ENCODE results near the gene CDCA4. TPM values are rescaled to one million over a fixed set of nuclear protein-coding genes. Genes with fewer than 3 reads are reported as not detected.

Gene CDCA4
- total RNA-seq, 2 experiments from 2014 or later: 70.8 to 77.8 TPM

DNA sequence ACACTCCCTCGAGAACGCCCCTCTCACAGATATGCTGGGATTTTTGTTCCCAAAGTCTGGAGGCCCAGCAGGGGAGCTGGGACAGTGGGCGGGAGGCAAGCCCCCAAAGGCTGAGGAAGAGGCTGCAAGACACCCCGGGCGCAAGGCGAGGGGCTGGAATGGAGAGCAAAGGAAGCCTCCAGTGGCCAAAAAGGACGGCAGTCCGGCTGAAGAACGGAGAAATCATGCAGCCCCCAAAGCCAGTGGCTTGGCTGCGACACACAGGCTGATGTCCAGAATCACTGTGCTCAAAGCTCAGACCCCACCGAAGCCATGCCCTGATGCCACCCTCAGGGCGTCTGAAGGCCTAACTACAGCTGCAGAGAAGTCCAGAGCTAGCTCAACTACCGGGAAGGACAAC lies 24.4 kb downstream of the CDCA4 start:
- CTCF ChIA-PET: interaction anchor here (1.4 kb wide), 1 partner anchor 49 kb away, joined by 7 read pairs; no protein-coding TSS in a partner anchor
- H3K4me3 Mint-ChIP-seq: no peak overlapping the region
- peaks cover 2% of the 10 kb centered on the region for H3K9me3 Mint-ChIP-seq (ENCODE audit: low read depth)
- peaks cover 11% of the 10 kb centered on the region for H3K36me3 Mint-ChIP-seq
- no peaks in the 10 kb centered on the region for H3K4me1 Mint-ChIP-seq
- no peaks in the 10 kb centered on the region for H3K27me3 Mint-ChIP-seq
- DNase-seq (no peak), ATAC-seq (no peak)
- no peak overlapping the region for H3K27ac Mint-ChIP-seq

DNA sequence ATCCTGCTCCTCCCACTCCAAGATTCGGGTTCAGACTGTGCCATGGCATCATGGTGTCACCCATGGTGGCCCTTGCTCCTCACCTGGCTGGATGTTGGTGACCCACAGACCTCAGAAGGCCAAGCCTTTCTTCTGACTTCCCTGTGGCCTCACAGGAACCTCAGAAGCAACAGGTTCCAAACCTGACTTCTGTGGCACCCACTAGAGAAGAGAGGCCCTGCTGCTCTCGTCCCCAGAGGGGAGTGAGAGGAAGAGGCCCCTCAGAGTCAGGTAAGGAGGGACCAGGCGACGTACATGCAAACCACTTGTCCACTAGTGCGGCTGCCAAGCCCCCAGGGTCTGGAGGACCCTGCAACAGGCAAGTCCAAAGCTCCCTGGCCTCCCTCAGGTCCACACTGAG lies 24.9 kb downstream of the CDCA4 start:
- CTCF ChIA-PET: interaction anchor here (1.4 kb wide), 1 partner anchor 50 kb away, joined by 7 read pairs; no protein-coding TSS in a partner anchor
- no peak for DNase-seq
- no peak for ATAC-seq
- H3K27ac Mint-ChIP-seq: no peak overlapping the region
- H3K4me1 Mint-ChIP-seq: no peaks in the 10 kb centered on the region
- H3K27me3 Mint-ChIP-seq: no peaks in the 10 kb centered on the region
- peaks cover 11% of the 10 kb centered on the region for H3K36me3 Mint-ChIP-seq
- peaks cover 2% of the 10 kb centered on the region for H3K9me3 Mint-ChIP-seq (ENCODE audit: low read depth)
- no peak overlapping the region for H3K4me3 Mint-ChIP-seq

DNA sequence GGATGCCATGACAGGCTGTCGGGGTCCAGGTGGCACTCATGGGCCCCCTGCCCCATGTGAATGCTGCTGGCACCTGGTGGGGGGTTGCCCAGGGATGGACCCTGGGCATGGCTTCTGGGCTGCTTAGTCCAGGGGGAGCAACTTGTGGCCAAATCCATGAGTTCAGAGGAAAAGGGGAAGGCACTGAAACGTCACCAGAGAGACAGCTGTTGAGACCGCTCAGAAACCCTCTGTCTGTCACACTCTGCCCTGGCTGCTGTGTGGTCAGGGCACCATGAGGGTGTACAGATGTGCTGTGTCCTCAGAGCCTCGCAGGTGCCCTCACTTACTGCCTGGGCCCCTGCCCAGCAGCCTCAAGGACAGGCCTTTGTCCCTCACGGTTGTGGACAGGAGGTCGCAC lies 25.9 kb downstream of the CDCA4 start:
- Mint-ChIP-seq H3K4me3 (no peak overlapping the region), H3K27me3 (no peaks in the 10 kb centered on the region), H3K27ac (no peak overlapping the region), H3K4me1 (no peaks in the 10 kb centered on the region), H3K9me3 (ENCODE audit: low read depth) (peaks cover 2% of the 10 kb centered on the region), H3K36me3 (peaks cover 6% of the 10 kb centered on the region)
- CTCF ChIA-PET: no interaction called here
- DNase-seq (no peak), ATAC-seq (no peak)

DNA sequence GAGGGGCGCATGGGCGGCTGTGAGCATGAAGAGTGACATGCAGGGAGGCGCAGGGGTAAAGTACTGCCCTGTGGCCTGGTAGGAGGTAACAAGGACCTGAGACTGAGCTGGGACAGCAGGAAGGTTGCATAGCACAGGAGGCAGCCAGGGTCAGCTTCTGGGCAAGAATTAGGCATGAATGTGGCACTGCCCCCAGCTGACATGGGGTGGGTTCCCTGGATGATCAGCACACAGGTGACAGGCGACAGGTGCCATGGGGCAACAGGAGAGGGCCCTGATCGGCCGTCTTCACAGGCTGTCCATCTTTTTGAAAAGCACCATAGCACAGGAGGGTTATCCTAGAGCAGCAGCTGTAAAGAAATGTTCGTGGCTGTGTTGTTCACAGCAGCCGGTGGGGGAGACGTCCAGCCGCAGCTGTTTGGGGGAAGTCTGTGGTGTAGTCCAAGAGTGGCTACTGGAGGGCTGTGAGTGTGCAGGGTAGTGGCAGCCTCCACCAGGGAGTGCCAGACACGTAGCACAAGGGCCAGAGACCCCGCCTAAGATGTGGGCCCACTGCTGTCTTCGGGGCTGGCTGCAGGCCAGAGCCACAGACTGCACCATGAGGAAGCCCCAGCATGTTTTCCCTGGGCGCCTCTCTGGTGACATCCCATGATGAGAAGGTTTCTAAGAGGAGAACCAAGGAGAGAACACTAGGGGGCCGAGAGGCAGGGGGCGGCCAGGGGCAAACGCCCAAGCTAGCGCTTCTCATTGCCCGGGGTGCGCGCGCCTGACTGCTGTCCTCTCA lies 26.9 kb downstream of the CDCA4 start:
- no peaks in the 10 kb centered on the region for H3K9me3 Mint-ChIP-seq (ENCODE audit: low read depth)
- peaks cover 1% of the 10 kb centered on the region for H3K36me3 Mint-ChIP-seq
- DNase-seq: no peak
- no peak overlapping the region for H3K4me3 Mint-ChIP-seq
- no peak overlapping the region for H3K27ac Mint-ChIP-seq
- no peak for ATAC-seq
- no peaks in the 10 kb centered on the region for H3K27me3 Mint-ChIP-seq
- CTCF ChIA-PET: interaction anchor here (0.9 to 2.7 kb wide), 2 partner anchors 26 to 52 kb away, joined by 4 to 10 read pairs; no protein-coding TSS in a partner anchor
- H3K4me1 Mint-ChIP-seq: no peaks in the 10 kb centered on the region

DNA sequence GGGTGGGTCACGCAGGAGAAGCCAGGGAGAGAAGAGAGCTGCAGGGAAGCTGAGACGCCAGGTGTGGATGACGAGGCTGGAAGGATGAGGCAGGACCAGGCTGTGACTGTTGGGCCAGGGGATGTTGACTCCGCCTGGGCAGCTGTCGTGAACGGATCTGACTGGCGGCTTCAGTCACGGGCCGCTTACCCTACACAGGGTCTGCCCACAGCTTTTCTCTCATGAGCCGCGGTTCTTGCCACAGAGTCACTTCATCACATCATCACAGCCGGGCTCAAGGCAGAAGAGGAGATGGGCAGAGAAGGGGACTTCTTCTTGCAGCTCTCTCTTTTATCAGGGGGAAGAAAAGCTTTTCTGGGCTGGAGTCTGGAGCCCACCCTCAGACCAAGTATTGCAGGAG lies 27.6 kb downstream of the CDCA4 start:
- ATAC-seq: no peak
- no peak overlapping the region for H3K27ac Mint-ChIP-seq
- no peak overlapping the region for H3K4me3 Mint-ChIP-seq
- H3K9me3 Mint-ChIP-seq (ENCODE audit: low read depth): no peaks in the 10 kb centered on the region
- no peaks in the 10 kb centered on the region for H3K27me3 Mint-ChIP-seq
- no peaks in the 10 kb centered on the region for H3K4me1 Mint-ChIP-seq
- H3K36me3 Mint-ChIP-seq: no peaks in the 10 kb centered on the region
- DNase-seq: no peak
- CTCF ChIA-PET: interaction anchor here (0.9 to 2.7 kb wide), 2 partner anchors 26 to 52 kb away, joined by 4 to 10 read pairs; no protein-coding TSS in a partner anchor

DNA sequence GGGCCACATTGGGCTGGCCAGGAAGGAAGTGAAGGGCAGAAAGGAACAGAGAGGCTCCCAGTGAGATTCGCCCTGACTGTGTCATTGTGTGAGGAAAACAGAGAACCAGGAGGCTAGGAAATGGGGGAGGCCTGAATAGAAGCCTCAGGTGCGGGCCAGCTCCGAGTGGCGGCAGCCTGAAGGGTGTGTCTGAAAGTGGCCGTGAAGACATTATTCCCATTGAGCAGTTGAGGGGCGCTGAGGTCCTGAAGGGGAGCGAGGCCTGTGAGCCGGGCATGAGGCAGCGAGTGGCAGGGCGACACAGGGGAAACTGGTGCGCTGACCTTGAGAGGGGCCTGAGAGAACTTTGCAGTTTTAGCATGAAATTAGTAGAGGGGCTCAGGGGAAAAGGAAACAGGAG lies 28.4 kb downstream of the CDCA4 start:
- no peak for DNase-seq
- Mint-ChIP-seq H3K4me1 (no peaks in the 10 kb centered on the region), H3K9me3 (ENCODE audit: low read depth) (no peaks in the 10 kb centered on the region), H3K27me3 (no peaks in the 10 kb centered on the region), H3K4me3 (no peak overlapping the region), H3K36me3 (no peaks in the 10 kb centered on the region), H3K27ac (no peak overlapping the region)
- no peak for ATAC-seq
- CTCF ChIA-PET: interaction anchor here (2.7 kb wide), 1 partner anchor 53 kb away, joined by 10 read pairs; no protein-coding TSS in a partner anchor

DNA sequence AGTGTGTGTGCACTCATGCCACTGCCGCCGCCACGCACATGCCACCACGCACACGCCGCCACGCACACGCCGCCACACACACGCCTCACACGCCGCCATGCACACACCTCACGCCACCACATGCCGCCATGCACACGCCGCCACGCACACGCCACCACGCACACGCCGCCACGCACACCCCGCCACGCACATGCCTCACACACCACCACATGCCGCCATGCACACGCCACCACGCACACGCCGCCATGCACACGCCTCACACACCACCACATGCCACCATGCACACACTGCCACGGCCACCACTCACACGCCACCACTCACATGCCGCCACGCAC lies 29.0 kb downstream of the CDCA4 start:
- Mint-ChIP-seq H3K36me3 (no peaks in the 10 kb centered on the region), H3K27ac (no peak overlapping the region), H3K27me3 (peaks cover 3% of the 10 kb centered on the region), H3K9me3 (ENCODE audit: low read depth) (no peaks in the 10 kb centered on the region), H3K4me3 (no peak overlapping the region), H3K4me1 (peaks cover 2% of the 10 kb centered on the region)
- ATAC-seq: no peak
- no peak for DNase-seq
- CTCF ChIA-PET: no interaction called here

DNA sequence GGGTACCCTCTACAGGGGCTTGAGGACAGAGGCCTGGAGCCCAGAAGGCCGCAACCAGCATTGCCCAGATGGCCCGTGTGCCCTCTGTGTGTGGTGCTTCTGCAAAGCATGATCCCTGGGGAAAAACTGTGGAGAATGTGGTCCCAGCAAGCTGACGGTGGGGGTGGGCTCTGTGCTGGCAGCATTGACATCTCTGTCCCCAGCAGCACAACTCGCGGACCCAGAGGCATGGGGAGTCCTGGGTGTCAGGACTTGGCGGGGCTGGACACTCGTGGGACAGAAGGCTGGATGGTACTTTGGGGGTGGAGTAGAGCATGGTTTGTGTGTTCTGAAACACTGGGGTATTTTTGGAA lies 31.0 kb downstream of the CDCA4 start:
- DNase-seq: no peak
- H3K27me3 Mint-ChIP-seq: peaks cover 3% of the 10 kb centered on the region
- H3K4me1 Mint-ChIP-seq: peaks cover 4% of the 10 kb centered on the region
- no peak for ATAC-seq
- H3K4me3 Mint-ChIP-seq: no peak overlapping the region
- CTCF ChIA-PET: interaction anchor here (1.3 kb wide), 1 partner anchor 55 kb away, joined by 4 read pairs; no protein-coding TSS in a partner anchor
- H3K9me3 Mint-ChIP-seq (ENCODE audit: low read depth): no peaks in the 10 kb centered on the region
- H3K36me3 Mint-ChIP-seq: no peaks in the 10 kb centered on the region
- H3K27ac Mint-ChIP-seq: no peak overlapping the region

DNA sequence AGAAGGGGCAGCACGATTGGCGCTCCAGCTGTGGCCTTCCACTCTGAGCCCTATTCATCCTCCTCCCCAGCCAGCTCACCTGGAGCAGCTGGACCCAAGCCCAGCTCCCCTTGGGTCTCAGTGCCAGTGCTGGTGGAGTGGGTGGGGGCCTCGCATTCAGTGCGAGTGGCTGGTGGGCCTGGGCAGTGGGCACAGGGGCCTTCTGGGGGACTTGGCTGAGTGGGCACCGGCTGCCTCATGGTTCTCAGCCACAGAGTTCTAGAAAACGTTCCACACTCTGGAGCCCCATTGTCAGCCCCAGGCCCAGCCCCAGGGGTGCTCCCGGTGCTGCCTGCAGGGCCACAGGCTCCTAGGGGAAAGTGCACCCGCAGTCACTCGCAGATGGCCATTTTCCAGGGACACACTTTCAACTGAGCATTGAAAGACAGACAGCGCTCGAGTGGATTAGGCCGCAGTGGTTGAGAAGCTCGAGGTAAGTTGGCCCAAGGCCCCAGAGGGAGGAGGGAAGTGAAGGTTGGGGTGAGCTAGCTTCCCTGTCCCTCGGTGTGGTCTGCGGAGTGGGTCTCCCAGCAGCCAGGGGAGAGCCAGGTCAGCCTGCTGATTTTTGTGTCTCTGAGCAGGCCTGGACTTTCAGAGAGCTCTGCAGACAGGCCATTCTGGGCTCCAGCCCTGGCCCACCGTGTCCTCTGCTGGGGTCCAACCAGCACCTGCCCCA lies 31.5 kb downstream of the CDCA4 start:
- Mint-ChIP-seq H3K4me3 (no peak overlapping the region), H3K27ac (no peak overlapping the region), H3K27me3 (peaks cover 3% of the 10 kb centered on the region), H3K36me3 (no peaks in the 10 kb centered on the region), H3K9me3 (ENCODE audit: low read depth) (no peaks in the 10 kb centered on the region), H3K4me1 (peaks cover 5% of the 10 kb centered on the region)
- CTCF ChIA-PET: no interaction called here
- ATAC-seq: no peak
- no peak for DNase-seq

DNA sequence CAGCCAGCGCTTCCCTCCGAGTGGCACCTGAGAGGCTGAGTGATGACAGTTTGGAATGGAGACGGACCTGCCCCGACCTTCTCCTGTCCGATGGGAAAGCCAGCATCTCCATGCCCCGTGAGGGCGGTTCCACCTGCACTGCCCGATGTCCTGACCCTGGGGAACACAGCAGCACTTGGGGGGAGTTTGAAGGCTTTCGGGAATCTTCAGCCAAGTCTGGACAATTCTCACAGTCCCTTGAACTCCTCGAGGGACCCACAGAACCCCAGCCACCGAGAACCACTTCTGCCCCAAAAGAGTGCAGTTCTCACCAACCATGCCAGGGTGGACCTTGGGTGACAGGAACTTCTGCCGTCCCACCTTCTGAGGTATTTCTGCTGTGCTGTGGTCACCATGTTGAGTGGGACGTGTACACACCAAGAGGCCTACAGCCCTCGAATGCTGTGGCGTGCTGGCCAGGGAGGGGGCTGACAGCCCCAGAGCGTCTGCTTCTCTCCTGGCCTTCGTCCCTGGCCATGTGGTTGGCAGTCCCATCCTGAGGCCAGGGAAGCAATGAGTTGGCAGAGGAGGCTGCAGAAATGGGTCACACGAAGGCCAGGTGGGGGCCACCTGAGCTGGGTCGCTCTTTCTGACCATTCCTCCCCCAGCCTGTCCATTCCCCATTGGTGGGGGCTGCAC lies 34.3 kb downstream of the CDCA4 start:
- Mint-ChIP-seq H3K27me3 (peaks cover 3% of the 10 kb centered on the region), H3K9me3 (ENCODE audit: low read depth) (no peaks in the 10 kb centered on the region), H3K27ac (no peak overlapping the region), H3K4me1 (peaks cover 5% of the 10 kb centered on the region), H3K4me3 (peak overlapping the region; percentile 52), H3K36me3 (no peaks in the 10 kb centered on the region)
- CTCF ChIA-PET: interaction anchor here (1.0 to 4.2 kb wide), 4 partner anchors 13 to 104 kb away, joined by 4 to 30 read pairs (median 6); no protein-coding TSS in a partner anchor
- ATAC-seq (no peak), DNase-seq (no peak)

DNA sequence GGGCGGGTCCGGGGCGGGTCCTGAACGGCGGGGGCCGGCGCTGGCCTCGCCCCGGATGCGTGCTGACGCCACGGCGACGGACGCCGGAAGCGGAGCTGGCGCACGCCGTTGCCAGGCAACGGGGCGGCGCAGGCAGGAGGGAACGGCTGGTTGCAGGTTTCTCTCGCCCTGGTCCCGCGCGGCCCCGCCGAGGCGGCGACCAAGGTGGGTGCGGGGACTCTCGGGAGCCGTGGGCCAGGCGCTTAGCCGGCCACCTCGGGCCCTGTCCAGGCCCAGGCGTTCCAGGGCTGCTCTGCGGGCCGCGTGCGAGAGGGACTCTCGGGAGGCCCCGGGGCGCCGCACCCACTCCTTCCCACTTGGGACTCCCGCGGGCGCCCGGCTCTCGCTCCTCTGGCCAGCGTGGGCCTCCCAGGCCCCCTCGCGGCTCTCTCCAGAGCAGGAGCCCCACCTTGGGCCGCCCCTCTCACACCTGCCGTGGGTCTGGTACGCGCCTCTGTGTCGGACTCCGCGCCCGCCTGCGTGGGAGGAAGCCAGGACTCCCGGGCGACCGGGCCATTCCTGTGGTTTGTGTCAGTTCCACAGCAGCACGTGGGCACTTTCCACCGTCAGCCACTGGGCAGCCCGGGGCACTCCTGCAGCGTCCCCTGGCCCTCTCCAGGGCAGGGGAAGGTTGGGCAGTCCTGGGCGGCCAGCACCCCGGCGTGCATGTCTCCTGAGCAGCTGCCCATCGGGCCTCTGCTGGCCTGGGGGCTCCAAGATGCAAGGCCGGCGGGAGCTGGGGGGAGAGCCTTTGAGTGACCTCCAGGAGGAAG lies 35.0 kb downstream of the CDCA4 start, which contains the start of gene CLBA1:
Gene CLBA1, plus strand, starts transcription at position 114 of the 812 bp plus-strand sequence. Its CDS starts 644 bp downstream, at position 758.
- Mint-ChIP-seq H3K4me1 (peaks cover 5% of the 10 kb centered on the region), H3K27ac (peak within 1 kb of the TSS; percentile 58), H3K36me3 (no peaks in the 10 kb centered on the region), H3K4me3 (peak within 1 kb of the TSS; percentile 52), H3K9me3 (ENCODE audit: low read depth) (no peaks in the 10 kb centered on the region), H3K27me3 (peaks cover 3% of the 10 kb centered on the region)
- CTCF ChIA-PET: interaction anchor here (1.0 to 6.0 kb wide), 9 partner anchors 12 to 160 kb away, joined by 3 to 69 read pairs (median 5); no protein-coding TSS in a partner anchor
- ATAC-seq (peak; percentile 93), DNase-seq (peak; percentile 93)

DNA sequence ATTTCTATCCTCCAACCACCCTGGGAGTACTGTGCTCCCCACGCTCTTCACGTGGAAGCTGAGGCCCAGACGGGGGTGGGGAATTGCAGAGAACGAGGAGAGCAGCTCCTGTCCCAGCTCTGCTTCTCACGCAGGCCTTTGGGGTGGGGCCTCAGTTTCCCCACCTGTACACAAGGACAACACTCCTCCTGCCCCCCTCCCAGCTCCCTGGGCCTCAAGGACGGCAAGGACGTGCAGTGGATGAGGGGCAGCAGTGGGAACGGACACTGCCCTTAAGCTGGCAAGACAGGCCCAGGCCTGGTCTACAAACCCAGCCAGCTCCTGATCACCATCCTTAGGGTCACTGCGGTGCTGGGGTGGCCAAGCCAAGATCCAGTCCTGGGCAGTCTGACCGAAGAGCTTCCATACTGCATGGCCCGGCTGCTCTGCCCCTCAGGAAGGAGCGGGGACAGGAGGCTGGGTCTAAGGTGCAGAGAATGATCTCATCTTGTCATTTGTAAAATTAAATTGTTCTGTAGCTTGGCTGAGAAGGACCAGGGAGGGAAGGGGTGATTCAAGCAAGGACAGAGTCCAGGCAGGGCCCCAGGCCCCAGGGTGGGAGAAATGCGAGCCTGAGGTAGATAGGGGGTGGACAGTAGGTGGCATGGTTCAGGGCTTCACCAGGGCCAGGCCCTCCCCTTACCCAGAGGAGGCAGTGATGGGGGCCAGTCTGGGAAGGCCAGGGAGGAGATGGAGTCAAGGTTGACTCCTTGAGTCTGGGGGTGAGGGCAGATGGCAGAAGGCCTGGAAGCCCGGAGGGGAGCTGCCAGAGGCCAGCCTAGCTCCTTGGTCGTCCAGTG lies 36.6 kb downstream of the CDCA4 start:
- Mint-ChIP-seq H3K27me3 (peaks cover 11% of the 10 kb centered on the region), H3K4me1 (peaks cover 5% of the 10 kb centered on the region), H3K4me3 (peak overlapping the region; percentile 7), H3K36me3 (no peaks in the 10 kb centered on the region), H3K27ac (peak overlapping the region; percentile 58), H3K9me3 (ENCODE audit: low read depth) (no peaks in the 10 kb centered on the region)
- ATAC-seq: no peak
- no peak for DNase-seq
- CTCF ChIA-PET: interaction anchor here (1.2 to 6.0 kb wide), 6 partner anchors 10 to 106 kb away, joined by 3 to 69 read pairs (median 5); no protein-coding TSS in a partner anchor

Data from activated CD8-positive, alpha-beta memory T cell treated with anti-CD3 and anti-CD28 coated beads, Interleukin-2, amount 10 ng/mL, durations not matched to agents 7 days and 5 days (primary cell).